GM18499 (cell line): ENCODE measurements around the gene IL17A.

Experiments
- ATAC-seq: cut with Tn5 transposase; IDR thresholded peaks from one replicate; pipeline ENCODE4 v1.9.1; 2021; ENCODE audit warnings: moderate number of reproducible peaks; ENCODE audit not compliant: insufficient read depth, unreplicated experiment

IL17A gene

GRCh38 chr6:52209770-52210169, 23.6 kb downstream of the IL17A start:
- ATAC-seq = peak; percentile 37

- ATAC-seq = peak; percentile 87
These were observed 24.1 kb downstream of the IL17A start for GRCh38 chr6:52210227-52210626.

GRCh38 chr6:52213127-52213526, 27.0 kb downstream of the IL17A start:
- no peak for ATAC-seq

GRCh38 chr6:52215787-52216186, 29.6 kb downstream of the IL17A start:
- ATAC-seq = no peak

GRCh38 chr6:52216932-52217575, 30.9 kb downstream of the IL17A start:
- ATAC-seq = peak; percentile 49

GRCh38 chr6:52217761-52218160, 31.6 kb downstream of the IL17A start:
- ATAC-seq = no peak

- peak; percentile 69 for ATAC-seq
These were observed 35.1 kb downstream of the IL17A start for GRCh38 chr6:52221302-52221701.

GRCh38 chr6:52227495-52227894, 41.3 kb downstream of the IL17A start:
- peak; percentile 100 for ATAC-seq

- no peak for ATAC-seq
These were observed 44.5 kb downstream of the IL17A start for GRCh38 chr6:52230685-52231084.

GRCh38 chr6:52231406-52232127, 45.4 kb downstream of the IL17A start:
- no peak for ATAC-seq

GRCh38 chr6:52233005-52233404, 46.8 kb downstream of the IL17A start:
- ATAC-seq = no peak

GRCh38 chr6:52233975-52234823, 48.0 kb downstream of the IL17A start:
- ATAC-seq = peak; percentile 73
